Neural cell (in vitro differentiated cells): ENCODE measurements around the gene TULP1. TPM values are rescaled to one million over a fixed set of nuclear protein-coding genes. Genes with fewer than 3 reads are reported as not detected.

Experiments
- H2AFZ ChIP-seq: fragments of 200-600, 300-800 bp; sonication (generic), shearing (Covaris generic); 2 replicates; pipeline ENCODE4 v1.6.0; 2014; ENCODE audit warnings: low read depth, mild to moderate bottlenecking, antibody characterized with exemption, low read length, moderate library complexity
- H3F3A ChIP-seq: fragments of 200-600 bp; shearing (Covaris generic); 2 replicates; pipeline ENCODE4 v1.6.1; 2016; ENCODE audit warnings: mild to moderate bottlenecking, moderate library complexity, mixed read lengths, antibody characterized with exemption, low read length; ENCODE audit not compliant: insufficient read depth, poor library complexity, severe bottlenecking
- H3K27ac ChIP-seq: fragments of 200-600, 300-800 bp; sonication (generic), shearing (Covaris generic); 2 replicates; pipeline ENCODE4 v1.5.1; 2014; ENCODE audit warnings: mild to moderate bottlenecking, low read length, moderate library complexity
- H3K27me3 ChIP-seq: fragments of 300-800, 200-600 bp; sonication (generic), shearing (Covaris generic); 2 replicates; pipeline ENCODE4 v1.6.0; 2014; ENCODE audit warnings: mild to moderate bottlenecking, low read depth, low read length, moderate library complexity; ENCODE audit not compliant: insufficient read depth
- H3K36me3 ChIP-seq: fragments of 300-800, 200-600 bp; sonication (generic), shearing (Covaris generic); 2 replicates; pipeline ENCODE4 v1.5.1; 2014; ENCODE audit warnings: mild to moderate bottlenecking, antibody characterized with exemption, low read length, moderate library complexity; ENCODE audit not compliant: insufficient read depth
- H3K4me2 ChIP-seq: fragments of 300-800, 200-600 bp; sonication (generic), shearing (Covaris generic); 2 replicates; pipeline ENCODE4 v1.6.0; 2014; ENCODE audit warnings: mild to moderate bottlenecking, low read length
- H3K4me3 ChIP-seq: fragments of 300-800, 200-600 bp; sonication (generic), shearing (Covaris generic); 2 replicates; pipeline ENCODE4 v1.5.1; 2014; ENCODE audit warnings: mild to moderate bottlenecking, low read length, moderate library complexity
- H3K79me2 ChIP-seq: fragments of 200-600 bp; shearing (Covaris generic); replicated peaks from 2 replicates; pipeline ENCODE4 v1.6.0; 2014; ENCODE audit warnings: mild to moderate bottlenecking, low read length, moderate library complexity; ENCODE audit not compliant: insufficient read depth
- H3K9ac ChIP-seq: fragments of 300-800, 200-600 bp; sonication (generic), shearing (Covaris generic); 2 replicates; pipeline ENCODE4 v1.6.1; 2016; ENCODE audit warnings: mild to moderate bottlenecking, low read length, mixed read lengths
- H3K9me2 ChIP-seq: fragments of 200-600 bp; shearing (Covaris generic); 2 replicates; pipeline ENCODE4 v1.6.1; 2016; ENCODE audit warnings: mild to moderate bottlenecking, low read length, mixed read lengths; ENCODE audit not compliant: insufficient read depth
- H3K9me3 ChIP-seq: fragments of 200-600, 300-800 bp; sonication (generic), shearing (Covaris generic); 2 replicates; pipeline ENCODE4 v1.6.1; 2016; ENCODE audit warnings: mild to moderate bottlenecking, mixed run types, low read length, moderate library complexity, mixed read lengths
- H4K20me1 ChIP-seq: fragments of 200-600 bp; shearing (Covaris generic); 2 replicates; pipeline ENCODE4 v1.6.1; 2016; ENCODE audit warnings: mild to moderate bottlenecking, mixed run types; ENCODE audit not compliant: insufficient read depth
- CTCF ChIP-seq: fragments of 450-650 bp; IDR thresholded peaks from 2 replicates; pipeline ENCODE4 v1.5.1; 2014; ENCODE audit warnings: antibody characterized with exemption, mild to moderate bottlenecking, moderate library complexity; ENCODE audit not compliant: poor library complexity, severe bottlenecking
- EP300 ChIP-seq: fragments of 450-650 bp; conservative IDR thresholded peaks from 2 replicates; pipeline ENCODE4 v1.6.1; 2014; ENCODE audit warnings: antibody characterized with exemption, mild to moderate bottlenecking, moderate library complexity; ENCODE audit not compliant: poor library complexity, severe bottlenecking
- EZH2 ChIP-seq: fragments of 200-600, 300-800 bp; shearing (Covaris generic), sonication (generic); IDR thresholded peaks from 2 replicates; pipeline ENCODE4 v1.6.1; 2014; ENCODE audit warnings: antibody characterized with exemption, low read length, borderline replicate concordance, mild to moderate bottlenecking; ENCODE audit not compliant: insufficient read depth, poor library complexity, severe bottlenecking
- MXI1 ChIP-seq: fragments of 450-650 bp; conservative IDR thresholded peaks from 2 replicates; pipeline ENCODE4 v1.6.1; 2014; ENCODE audit warnings: antibody characterized with exemption, mild to moderate bottlenecking; ENCODE audit not compliant: poor library complexity, severe bottlenecking
- POLR2AphosphoS5 ChIP-seq: IDR thresholded peaks from 2 replicates; pipeline ENCODE4 v1.6.1; 2012
- RAD21 ChIP-seq: fragments of 450-650 bp; conservative IDR thresholded peaks from 2 replicates; pipeline ENCODE4 v1.6.1; 2014; ENCODE audit warnings: antibody characterized with exemption, mild to moderate bottlenecking, moderate library complexity
- REST ChIP-seq: IDR thresholded peaks from 2 replicates; pipeline ENCODE4 v1.6.1; 2012; ENCODE audit warnings: borderline replicate concordance
- SMC3 ChIP-seq: fragments of 450-650 bp; conservative IDR thresholded peaks from 2 replicates; pipeline ENCODE4 v1.6.1; 2014; ENCODE audit warnings: antibody characterized with exemption, mild to moderate bottlenecking, moderate library complexity; ENCODE audit not compliant: poor library complexity
- TAF1 ChIP-seq: IDR thresholded peaks from 2 replicates; pipeline ENCODE4 v1.6.1; 2012; ENCODE audit warnings: low read depth
- polyA plus RNA-seq: library from polyadenylated mRNA; depleted of rRNA; stranded (reverse); fragments of >200 nt; gene quantifications from 2 replicates; pipeline ENCODE4 v1.2.3, GENCODE V29; 2014

The TULP1 gene
- polyA plus RNA-seq, 1 donor from 2014 or later = not detected

- Histone ChIP-seq H3K27me3 (no peaks in the 10 kb centered on the region), H3K27ac (no peak overlapping the region), H3K4me2 (peak overlapping the region; percentile 5), H3K4me3 (peak overlapping the region; percentile 81), H2AFZ (peak overlapping the region; percentile 27), H3K79me2 (no peaks in the 10 kb centered on the region), H3F3A (no peaks in the 10 kb centered on the region), H3K9ac (peak overlapping the region; percentile 61), H4K20me1 (no peaks in the 10 kb centered on the region), H3K9me3 (no peaks in the 10 kb centered on the region), H3K9me2 (no peaks in the 10 kb centered on the region), H3K36me3 (no peaks in the 10 kb centered on the region)
- TF ChIP-seq CTCF (no peak), POLR2AphosphoS5 (no peak)
Observed at GRCh38 chr6:35451354-35452182, 61.1 kb downstream of the TULP1 start.

GRCh38 chr6:35449287-35449881 lies 63.3 kb downstream of the TULP1 start:
- Histone ChIP-seq H3K9ac (no peak overlapping the region), H3K79me2 (no peaks in the 10 kb centered on the region), H4K20me1 (no peaks in the 10 kb centered on the region), H3K27ac (no peak overlapping the region), H3F3A (no peaks in the 10 kb centered on the region), H3K36me3 (no peaks in the 10 kb centered on the region), H3K9me2 (no peaks in the 10 kb centered on the region), H3K27me3 (no peaks in the 10 kb centered on the region), H3K4me2 (no peak overlapping the region), H3K4me3 (no peak overlapping the region), H2AFZ (no peak overlapping the region), H3K9me3 (no peaks in the 10 kb centered on the region)
- TF ChIP-seq RAD21 = peak; percentile 62
- TF ChIP-seq CTCF = peak; percentile 69
- no peak for TF ChIP-seq EZH2
- peak; percentile 71 for TF ChIP-seq SMC3

GRCh38 chr6:35448191-35448590 lies 64.5 kb downstream of the TULP1 start:
- no peak overlapping the region for H2AFZ ChIP-seq
- no peak for TF ChIP-seq CTCF
- no peak for TF ChIP-seq RAD21
- TF ChIP-seq MXI1 = no peak
- no peak for TF ChIP-seq TAF1
- no peak for TF ChIP-seq SMC3
- TF ChIP-seq EP300 = no peak
- TF ChIP-seq EZH2 = no peak
- no peak for TF ChIP-seq POLR2AphosphoS5
- no peak for TF ChIP-seq REST

More at GRCh38 chr6:35448191-35448590, 64.5 kb downstream of the TULP1 start:
- no peaks in the 10 kb centered on the region for H3K9me2 ChIP-seq
- H3K4me3 ChIP-seq = no peak overlapping the region
- H3K27ac ChIP-seq = no peak overlapping the region
- H3K9ac ChIP-seq = no peak overlapping the region
- no peaks in the 10 kb centered on the region for H3K36me3 ChIP-seq
- no peaks in the 10 kb centered on the region for H3F3A ChIP-seq
- no peaks in the 10 kb centered on the region for H3K9me3 ChIP-seq
- no peaks in the 10 kb centered on the region for H3K27me3 ChIP-seq
- no peaks in the 10 kb centered on the region for H3K79me2 ChIP-seq
- no peaks in the 10 kb centered on the region for H4K20me1 ChIP-seq
- H3K4me2 ChIP-seq = no peak overlapping the region
